T-helper 1 cell treated with Interleukin-12 subunit alpha and Interleukin-12 subunit beta and Interleukin-4 antibody, amounts not matched to agents 30 ng/mL and 1 ng/mL, for 36 hours (primary cell): ENCODE measurements around the gene SIM2. TPM values are rescaled to one million over a fixed set of nuclear protein-coding genes. Genes with fewer than 3 reads are reported as not detected.

Source experiments
- intact Hi-C: fragments of 100-400 bp; cut with micrococcal nuclease; formaldehyde crosslinking; loops from one replicate; pipeline ENCODE4 v1.15.1; 2024
- total RNA-seq: library from RNA; stranded (reverse); gene quantifications from 2 replicates; pipeline ENCODE4 v1.2.3, GENCODE V29; 2022

The SIM2 gene
- total RNA-seq, 1 donor from 2014 or later = 0.22 TPM

DNA sequence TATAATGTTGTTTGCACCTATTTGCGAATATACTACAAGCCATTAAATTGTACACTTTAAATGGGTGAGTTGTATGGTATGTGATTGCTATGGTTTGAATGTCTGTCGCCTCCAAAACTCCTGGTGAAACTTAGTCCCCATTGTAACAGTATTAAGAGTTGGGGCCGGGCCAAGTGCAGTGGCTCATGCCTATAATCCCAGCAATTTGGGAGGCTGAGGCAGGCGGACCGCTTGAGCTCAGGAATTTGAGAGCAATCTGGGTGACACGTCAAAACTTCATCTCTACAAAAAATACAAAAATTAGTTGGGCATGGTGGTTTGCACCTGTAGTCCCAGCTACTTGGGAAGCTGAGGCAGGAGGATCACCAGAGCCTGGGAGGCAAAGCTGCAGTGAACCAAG lies 12.0 kb upstream of the SIM2 start:
- intact Hi-C loops = no loop called here

DNA sequence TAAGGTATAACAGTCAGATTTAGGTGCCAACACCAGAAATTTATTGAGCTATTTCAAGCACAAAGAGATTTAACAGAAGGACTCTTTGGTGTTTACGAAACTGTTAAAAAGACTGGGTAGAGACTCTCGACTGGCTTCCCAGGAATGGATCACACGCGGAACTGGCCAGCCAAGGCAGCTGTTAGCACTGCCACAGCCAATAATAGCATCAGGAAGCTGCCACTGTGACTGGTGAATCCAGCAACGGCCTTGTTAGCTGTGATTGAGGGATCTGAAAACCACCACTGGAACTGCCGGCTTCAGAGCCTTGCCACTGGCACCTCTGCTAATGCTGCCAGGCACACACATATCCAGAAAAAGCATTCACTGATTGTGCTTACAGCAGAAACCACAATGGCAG lies 10.6 kb upstream of the SIM2 start:
- intact Hi-C loops = no loop called here

DNA sequence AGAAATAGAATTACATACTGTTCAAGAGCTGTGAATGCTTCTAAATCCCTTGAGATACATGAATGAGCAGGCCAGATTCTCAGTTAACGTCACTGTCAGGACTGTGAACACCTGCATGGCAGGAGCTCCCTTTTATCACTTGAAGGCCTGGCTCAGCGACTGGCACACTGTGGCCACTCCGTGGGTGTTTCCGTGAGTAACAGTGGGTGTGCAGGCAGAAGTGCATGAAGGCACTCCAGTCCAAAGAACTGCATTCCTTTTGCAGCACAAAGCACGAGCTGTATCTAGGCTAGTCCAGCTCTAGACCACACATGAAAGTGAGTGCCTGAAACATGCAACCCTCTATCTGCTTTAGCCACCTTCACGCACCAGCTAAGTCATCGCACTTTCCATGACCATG lies 9.6 kb upstream of the SIM2 start:
- intact Hi-C loops = no loop called here

DNA sequence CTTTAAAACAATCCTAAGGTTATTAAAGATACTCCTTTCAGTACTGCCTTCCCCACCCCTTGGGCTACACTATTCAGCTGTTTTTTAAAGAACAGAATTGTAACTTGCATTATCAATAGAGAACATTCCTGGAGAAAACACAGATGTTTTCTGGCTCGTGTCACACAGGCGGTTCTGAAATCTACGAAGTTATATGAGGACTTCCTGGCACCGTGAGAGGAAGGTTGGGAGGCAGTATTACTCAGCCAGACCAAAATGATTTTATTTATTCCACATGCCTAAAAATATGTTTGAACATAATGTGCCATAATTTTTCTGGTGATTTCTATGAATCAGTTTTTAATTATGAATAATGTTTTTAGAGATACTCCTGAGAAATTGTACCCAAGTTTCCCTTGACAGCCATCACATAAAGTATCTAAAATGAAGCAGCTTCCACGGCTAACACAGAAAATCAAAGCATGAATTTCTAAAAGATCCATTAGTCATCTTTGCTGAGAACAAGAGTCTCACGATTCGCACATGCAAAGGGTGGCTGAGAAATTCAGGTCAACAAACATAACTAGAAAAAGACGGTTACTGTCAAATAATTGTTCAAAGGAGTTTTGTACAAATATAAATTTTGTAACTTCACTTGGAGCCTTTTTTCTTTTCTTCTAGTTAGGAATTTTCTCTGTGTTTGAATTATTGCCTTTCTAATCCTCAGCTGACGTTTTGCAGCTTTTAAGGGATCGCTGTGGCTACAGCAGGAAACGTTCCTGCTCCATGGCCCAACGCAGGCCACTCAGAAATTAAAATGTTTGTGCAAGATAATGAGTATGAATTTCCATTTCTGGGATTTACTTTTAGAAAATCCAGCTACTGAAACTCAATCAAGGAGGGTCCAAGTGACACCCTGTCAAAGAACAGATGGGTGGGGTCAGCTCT lies 8.0 kb upstream of the SIM2 start:
- intact Hi-C loops = loop anchor here (2.0 to 5.0 kb wide), 2 partner anchors 20 to 189 kb away; no protein-coding TSS in a partner anchor

DNA sequence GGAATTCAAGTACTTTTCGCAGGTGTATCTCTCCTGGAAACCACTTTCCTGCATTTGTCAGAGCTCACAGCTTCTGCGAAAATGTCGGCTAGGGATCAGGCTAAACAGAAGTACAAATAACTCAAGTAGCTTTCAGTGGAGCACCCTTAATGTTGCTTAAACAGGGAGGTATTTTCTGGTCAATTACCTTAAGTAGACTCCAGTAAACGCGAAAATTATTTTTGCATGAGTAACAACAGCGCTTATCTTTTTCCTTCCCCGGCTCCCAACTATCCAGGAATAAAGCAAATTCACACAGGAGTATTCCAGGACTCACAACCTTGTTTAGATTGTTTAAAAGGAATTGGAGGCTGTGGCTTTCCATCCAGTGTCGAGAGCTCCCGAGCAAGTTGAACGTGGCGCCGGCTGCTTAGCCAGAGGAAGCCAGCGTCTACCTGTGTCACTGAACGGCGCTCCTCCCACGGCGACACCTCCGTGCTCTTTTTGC lies 7.3 kb upstream of the SIM2 start:
- intact Hi-C loops = loop anchor here (2.0 to 5.0 kb wide), 2 partner anchors 19 to 189 kb away; no protein-coding TSS in a partner anchor

DNA sequence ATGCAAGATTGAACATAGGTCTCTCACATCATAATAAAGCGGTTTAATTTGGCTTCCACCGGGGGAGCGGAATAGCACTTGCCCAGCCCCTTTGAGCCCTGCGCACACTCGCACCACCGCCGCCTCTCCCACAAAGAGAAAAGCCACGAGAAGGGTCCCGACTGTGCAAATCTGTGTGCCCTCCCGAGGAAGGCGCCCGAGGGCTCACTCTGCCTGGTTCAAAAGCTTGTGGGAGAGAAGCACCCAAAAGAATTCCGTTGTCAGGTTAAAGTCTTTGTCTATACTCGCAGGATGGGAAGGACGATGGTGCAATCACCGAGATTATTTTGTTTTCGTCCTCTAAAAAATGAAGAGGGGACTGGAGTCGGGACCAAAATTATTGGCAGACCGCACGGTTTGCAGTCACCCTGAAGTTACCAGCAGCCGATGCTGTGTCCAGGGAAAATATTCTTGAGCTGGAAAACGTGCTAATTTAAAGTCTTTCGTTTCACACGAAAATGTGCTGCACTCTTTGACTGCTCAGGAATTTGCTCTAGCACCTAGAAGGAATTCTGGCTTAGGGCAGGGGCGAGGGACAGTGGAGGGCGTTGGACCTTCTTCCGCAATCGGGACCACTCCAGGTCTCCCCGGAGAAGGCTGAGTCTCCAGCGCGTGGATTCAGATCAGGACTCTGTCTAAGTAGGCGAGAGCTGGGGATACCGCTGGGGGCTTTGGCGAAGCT lies 6.6 kb upstream of the SIM2 start:
- intact Hi-C loops = loop anchor here (5.0 kb wide), 1 partner anchor 190 kb away; no protein-coding TSS in a partner anchor

DNA sequence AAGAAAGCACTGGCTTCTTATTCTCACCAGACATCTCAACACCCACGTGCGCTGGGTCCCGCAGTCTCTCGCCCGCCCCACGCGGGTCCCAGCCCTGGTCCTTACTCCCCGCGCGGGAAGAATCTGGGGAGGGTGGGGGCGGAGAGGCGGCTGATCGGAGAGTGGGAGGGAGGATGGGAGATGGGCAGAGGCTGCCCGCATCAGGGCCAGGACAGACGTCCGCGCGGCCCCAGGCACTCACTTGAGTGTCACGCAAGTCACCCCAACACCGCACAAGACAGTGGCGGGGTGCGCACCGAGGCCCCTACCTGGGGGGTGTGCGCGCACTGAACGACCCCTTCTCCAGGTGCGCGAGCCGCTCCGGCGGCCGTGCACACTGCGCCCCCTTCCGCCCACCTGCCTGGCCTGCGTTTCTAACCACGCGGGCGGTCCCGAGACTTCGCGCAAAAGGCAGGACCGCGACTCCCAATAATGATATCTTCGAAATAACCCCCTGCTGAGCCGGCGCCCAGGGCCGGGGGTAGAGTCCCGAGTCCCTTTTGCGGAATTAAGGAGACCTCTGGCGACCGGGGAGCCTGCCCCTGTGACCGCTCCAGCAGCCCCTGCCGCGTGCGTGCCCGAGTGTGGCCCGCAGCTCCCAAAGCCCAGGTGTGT lies 6.0 kb upstream of the SIM2 start:
- intact Hi-C loops = loop anchor here (5.0 kb wide), 1 partner anchor 191 kb away; no protein-coding TSS in a partner anchor

DNA sequence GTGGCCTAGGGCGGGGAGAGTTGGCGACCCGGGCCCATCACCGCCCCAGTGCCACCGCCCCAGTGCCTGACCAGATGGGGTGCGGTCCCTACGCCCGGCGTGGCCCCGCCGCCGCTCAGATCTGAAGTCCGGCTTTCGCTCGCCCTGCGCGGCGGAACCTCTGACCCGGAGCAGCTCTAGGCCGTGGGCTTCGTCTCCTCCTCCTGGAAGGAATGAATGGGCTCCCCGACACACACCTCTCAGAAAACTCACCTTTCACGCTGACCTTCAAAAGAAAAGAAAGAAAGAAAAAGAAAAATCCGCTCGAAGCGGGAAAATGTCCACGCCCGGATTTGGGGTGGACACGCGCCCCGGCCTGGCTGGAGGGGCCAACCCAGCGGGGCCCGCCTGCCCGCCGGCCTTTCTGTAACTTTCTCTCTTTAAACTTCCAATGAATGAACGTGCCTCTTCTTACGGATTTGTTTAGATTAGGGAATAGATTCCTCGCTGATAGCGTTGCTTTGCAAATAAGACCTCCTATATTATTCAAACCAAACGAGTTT lies 5.4 kb upstream of the SIM2 start:
- intact Hi-C loops = loop anchor here (5.0 kb wide), 1 partner anchor 191 kb away; no protein-coding TSS in a partner anchor

DNA sequence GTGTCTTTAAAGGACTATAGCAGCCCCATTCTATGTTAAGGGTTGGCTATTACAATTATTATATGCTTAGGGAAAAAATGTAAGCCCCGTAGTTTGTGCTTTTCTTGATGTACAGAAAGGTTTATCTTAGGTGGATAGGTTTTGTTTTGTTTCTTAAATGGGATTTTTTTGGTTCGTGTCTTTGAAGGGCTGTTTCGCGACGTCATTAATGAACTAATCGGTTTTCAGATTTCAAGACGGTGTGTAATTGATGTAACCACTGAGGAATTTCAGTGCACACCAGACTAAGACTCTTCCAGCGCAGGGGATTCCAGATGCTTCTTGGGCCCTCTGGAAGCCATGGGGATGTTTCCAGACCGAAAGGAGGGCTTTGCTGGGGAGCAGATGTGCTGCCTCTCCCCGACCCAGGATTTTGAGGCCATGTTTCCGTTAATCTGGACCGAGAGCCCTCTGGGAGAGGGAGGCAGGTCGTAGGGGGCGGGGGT lies 4.8 kb upstream of the SIM2 start:
- intact Hi-C loops = loop anchor here (5.0 kb wide), 1 partner anchor 192 kb away; no protein-coding TSS in a partner anchor

DNA sequence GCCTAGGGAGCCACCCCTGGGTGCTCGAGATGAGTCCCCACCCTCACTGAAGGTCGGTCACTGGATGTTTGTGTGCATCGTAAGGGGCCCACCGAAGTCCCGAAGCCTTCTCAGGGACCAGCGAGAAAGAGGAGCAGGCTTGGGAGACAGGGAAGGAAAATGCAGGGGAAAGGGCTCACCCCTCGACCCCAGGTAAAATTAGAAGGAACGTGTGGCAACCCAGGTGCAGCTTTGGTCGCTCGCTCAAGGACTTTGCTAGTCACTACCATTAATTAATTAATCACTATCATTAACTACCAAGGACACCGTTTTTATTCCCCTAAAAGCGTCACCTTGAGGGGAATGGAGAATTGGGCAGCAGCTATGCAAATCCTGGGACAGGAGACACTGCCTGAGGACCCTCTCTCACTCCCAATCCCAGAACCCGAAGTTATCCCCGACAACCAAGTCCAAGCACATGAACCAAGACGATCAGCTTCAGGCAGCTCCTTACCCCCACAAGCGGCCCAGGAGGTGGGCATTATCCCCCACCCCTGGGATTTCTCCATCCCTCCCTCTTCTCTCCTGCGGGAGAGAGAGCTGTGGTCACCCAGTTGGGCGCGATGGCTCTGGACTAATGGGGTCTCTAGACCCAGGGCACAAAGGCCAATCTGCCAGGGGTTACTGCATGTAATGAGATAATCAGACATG lies 4.2 kb upstream of the SIM2 start:
- intact Hi-C loops = loop anchor here (5.0 kb wide), 1 partner anchor 192 kb away; no protein-coding TSS in a partner anchor

DNA sequence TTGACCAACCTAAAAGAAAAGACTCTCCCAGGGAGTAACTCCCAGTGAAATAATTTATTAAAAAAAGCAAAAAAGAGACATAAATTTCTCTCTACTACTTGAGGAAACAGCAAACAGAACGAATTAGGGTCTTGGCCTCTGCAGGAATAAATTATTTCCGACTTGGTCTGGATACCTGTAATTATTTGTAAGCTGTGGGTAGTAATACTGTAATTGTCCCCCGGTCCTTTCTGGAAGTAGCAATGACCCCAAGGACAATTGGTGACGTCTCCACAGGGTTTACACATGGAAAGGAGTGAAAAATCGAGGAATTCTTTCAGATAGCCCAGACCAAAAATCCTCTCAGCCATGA lies 3.7 kb upstream of the SIM2 start:
- intact Hi-C loops = no loop called here

DNA sequence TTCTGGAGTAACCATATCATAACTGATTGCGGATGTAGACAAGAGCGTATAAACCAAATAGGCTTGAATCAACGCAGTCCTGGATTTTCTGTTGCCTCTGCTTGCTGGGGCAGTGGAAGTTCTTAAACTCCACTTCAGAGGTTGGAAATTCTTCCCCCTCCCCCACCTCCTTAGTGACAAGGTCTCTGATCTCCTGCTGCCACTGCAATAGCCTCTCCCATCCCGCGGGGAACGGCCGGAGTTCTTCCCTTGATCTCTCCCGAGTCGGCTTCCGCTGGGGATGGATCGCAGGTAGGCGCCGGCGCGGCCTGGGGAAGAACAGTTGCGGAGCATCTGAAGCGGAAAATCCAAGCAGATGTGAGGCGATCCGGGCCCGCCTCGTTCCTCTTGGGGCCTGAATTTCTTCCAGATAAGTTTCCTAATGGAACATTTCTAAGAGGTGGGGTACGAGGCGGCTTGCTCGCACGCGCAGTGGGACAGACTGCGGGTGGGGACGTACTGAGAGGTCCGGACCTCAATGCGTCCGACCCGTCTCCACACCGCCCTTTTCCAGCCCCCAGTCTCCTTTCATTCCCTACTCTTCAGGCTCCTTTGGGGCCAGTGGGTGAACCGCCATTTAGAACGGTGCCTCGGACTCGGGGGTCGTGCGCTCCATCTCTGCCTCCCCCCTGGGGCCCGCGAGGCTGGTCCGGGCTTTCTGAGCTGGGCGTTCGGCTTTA lies 3.1 kb upstream of the SIM2 start:
- intact Hi-C loops = no loop called here

DNA sequence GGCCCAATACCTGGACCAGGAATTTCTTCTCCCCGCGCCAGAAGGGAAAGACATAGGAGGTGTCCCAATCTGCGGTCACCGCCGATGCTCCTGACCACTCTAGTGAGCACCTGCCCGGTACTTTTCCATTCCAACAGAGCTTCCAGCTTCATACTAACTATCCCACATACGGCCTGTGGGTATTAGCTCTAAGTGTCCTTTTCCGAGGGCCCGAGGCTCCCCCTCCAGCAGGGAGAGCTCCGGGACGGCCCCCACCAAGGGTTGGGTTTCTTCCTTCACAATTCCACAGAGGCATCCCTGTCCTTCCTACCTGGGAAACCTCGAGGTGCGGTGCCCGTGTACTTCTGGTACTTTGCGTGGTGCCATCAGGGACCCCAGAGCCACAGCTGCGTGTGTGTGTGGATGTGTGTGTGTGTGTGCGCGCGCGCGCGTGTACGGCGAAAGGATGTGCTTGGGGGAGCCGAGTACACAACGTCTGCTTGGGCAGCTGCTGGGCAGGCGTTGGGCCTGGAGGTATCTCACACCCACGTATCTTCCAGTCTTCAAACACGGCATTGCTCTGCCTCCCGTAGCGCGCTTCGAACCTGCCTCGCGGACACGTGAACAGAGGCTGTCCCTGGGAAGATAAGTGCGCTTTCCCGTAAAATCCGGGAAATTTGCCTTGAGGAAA lies 2.4 kb upstream of the SIM2 start:
- intact Hi-C loops = no loop called here

DNA sequence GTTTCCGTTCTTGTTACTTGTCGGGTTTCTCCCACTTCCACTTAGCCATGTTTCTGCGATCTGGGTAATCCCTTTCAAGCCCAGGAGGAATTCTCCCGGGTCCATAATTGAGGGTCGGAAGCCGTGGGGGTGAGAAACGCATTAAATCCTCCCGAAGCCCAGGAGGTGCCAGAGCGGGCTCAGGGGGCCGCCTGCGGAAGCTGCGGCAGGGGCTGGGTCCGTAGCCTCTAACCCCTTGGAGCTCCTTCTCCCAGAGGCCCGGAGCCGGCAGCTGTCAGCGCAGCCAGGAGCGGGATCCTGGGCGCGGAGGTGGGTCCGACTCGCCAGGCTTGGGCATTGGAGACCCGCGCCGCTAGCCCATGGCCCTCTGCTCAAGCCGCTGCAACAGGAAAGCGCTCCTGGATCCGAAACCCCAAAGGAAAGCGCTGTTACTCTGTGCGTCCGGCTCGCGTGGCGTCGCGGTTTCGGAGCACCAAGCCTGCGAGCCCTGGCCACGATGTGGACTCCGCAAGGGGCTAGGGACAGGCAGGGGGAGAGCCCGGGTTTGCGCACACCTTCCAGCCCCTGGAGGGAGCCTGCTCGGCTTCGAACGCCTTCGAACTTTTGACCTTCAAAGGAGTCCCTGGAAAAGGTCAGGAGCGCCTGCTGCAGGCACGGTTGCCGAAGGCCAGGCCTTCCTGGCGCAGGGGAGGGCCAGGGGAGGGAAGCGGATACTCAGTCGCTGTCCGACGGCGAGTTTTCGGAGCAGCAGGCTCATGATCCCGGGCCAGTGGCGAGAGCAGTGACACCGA lies 1.7 kb upstream of the SIM2 start:
- intact Hi-C loops = no loop called here

DNA sequence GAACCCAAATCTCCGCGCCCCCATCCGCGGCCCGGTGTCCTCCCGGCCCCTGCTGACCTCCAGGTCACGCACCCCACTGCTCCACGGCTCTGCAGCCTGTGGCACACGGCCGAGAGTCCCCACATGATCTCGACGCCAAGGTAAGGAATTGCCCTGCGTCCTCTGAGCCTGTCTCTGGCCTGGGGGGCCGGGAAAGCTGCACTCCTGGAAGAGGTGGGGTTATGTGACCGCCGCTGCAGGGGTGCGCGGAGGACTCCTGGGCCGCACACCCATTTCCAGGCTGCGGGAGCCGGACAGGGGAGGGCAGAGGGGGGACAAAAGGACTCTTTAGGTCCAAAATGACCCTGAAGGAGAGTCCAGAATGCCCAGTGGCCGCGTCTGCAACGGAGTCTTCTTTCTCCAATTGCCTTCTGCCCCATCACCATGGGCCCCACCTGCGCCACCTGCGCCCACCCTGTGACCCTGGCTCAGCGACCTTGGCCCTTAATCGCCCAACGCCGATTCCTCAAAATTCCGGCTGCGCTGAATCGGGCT lies 997 bp upstream of the SIM2 start:
- intact Hi-C loops = no loop called here

DNA sequence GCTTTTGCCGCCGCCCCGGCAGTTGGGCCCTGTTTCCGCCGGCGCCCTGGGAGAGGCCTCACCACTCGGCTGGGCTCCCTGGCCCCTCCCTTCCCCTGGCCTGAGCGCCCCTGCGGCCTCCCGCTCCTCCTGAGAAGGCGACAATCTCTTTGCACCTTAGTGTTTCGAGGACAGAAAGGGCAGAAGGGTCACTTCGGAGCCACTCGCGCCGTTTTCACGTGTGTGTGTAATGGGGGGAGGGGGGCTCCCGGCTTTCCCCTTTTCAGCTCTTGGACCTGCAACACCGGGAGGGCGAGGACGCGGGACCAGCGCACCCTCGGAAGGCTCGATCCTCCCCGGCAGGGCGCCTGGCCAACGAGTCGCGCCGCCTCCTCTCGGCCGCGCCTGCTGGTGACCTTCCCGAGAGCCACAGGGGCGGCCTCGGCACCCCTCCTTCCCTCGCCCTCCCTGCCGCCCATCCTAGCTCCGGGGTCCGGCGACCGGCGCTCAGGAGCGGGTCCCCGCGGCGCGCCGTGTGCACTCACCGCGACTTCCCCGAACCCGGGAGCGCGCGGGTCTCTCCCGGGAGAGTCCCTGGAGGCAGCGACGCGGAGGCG lies 432 bp upstream of the SIM2 start:
- intact Hi-C loops = no loop called here

DNA sequence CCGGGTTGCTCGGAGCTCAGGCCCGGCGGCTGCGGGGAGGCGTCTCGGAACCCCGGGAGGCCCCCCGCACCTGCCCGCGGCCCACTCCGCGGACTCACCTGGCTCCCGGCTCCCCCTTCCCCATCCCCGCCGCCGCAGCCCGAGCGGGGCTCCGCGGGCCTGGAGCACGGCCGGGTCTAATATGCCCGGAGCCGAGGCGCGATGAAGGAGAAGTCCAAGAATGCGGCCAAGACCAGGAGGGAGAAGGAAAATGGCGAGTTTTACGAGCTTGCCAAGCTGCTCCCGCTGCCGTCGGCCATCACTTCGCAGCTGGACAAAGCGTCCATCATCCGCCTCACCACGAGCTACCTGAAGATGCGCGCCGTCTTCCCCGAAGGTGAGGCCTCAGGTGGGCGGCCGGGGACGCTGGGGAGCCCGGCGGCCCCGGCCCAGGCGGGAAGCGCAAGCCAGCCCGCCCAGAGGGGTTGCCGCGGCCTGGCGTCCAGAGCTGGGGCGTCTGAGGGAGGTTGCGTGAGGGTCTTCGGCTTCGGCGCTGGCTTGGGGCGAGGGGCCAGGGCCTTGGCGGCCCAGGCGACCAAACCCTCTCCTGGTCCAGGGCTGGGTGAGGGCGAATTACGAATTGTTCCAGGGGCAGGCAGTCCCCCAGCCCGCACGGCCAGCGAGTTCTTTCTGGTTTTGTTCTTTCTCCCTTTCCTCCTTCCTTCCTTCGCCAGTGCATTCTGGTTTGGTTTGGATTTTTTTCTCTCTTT lies 805 bp downstream of the SIM2 start:
- intact Hi-C loops = no loop called here
